Activated CD4-positive, alpha-beta T cell treated with anti-CD3 and anti-CD28 coated beads, Interleukin-2, amount 50 U/mL, for 48 hours (primary cell): Measurements from ENCODE around the gene BPIFB4.

ENCODE experiments used
- DNase-seq, 2 experiments: peaks; one replicate each; pipeline ENCODE4 v3.0.0-alpha.2; 2020

The BPIFB4 gene

GRCh38 chr20:33062105-33062824 lies 17.2 kb upstream of the BPIFB4 start:
- DNase-seq = no peak

- no peak for DNase-seq
These were observed 16.7 kb upstream of the BPIFB4 start for GRCh38 chr20:33062825-33063149.

- no peak for DNase-seq
These were observed 16.2 kb upstream of the BPIFB4 start for GRCh38 chr20:33063271-33063670.

GRCh38 chr20:33064572-33065287 lies 14.7 kb upstream of the BPIFB4 start:
- no peak for DNase-seq

GRCh38 chr20:33065785-33066184 lies 13.7 kb upstream of the BPIFB4 start:
- DNase-seq = no peak

GRCh38 chr20:33067806-33068205 lies 11.6 kb upstream of the BPIFB4 start:
- DNase-seq = no peak

- no peak for DNase-seq
These were observed 11.0 kb upstream of the BPIFB4 start for GRCh38 chr20:33068251-33068939.

- DNase-seq = no peak
These were observed 9.8 kb upstream of the BPIFB4 start for GRCh38 chr20:33069673-33070072.

GRCh38 chr20:33070111-33071053 lies 9.1 kb upstream of the BPIFB4 start:
- DNase-seq = no peak

- DNase-seq = no peak
These were observed 8.2 kb upstream of the BPIFB4 start for GRCh38 chr20:33071198-33071597.

GRCh38 chr20:33072362-33072761 lies 7.1 kb upstream of the BPIFB4 start:
- DNase-seq = no peak

- DNase-seq = no peak
These were observed 6.6 kb upstream of the BPIFB4 start for GRCh38 chr20:33072813-33073212.

GRCh38 chr20:33074675-33075074 lies 4.8 kb upstream of the BPIFB4 start:
- no peak for DNase-seq

- no peak for DNase-seq
These were observed 4.2 kb upstream of the BPIFB4 start for GRCh38 chr20:33075281-33075680.

GRCh38 chr20:33076662-33077372 lies 2.6 kb upstream of the BPIFB4 start:
- DNase-seq = no peak

GRCh38 chr20:33081411-33082154 lies 2.1 kb downstream of the BPIFB4 start:
- no peak for DNase-seq

GRCh38 chr20:33082546-33082945 lies 3.1 kb downstream of the BPIFB4 start:
- no peak for DNase-seq

GRCh38 chr20:33083544-33084340 lies 4.3 kb downstream of the BPIFB4 start:
- no peak for DNase-seq

GRCh38 chr20:33084722-33085121 lies 5.3 kb downstream of the BPIFB4 start:
- DNase-seq = no peak

- DNase-seq = no peak
These were observed 6.7 kb downstream of the BPIFB4 start for GRCh38 chr20:33086052-33086722.
